Activated CD8-positive, alpha-beta memory T cell treated with anti-CD3 and anti-CD28 coated beads, Interleukin-2, amount 10 ng/mL, durations not matched to agents 7 days and 5 days (primary cell): ENCODE data around the gene LAMA3. TPM values are rescaled to one million over a fixed set of nuclear protein-coding genes. Genes with fewer than 3 reads are reported as not detected.

Experiments
- ATAC-seq: fragments of 150-1000 bp; cut with Tn5 transposase; one replicate; pipeline ENCODE4 v1.10.0; 2021; ENCODE audit warnings: moderate library complexity
- CTCF ChIA-PET: fragments of 350-600 bp; sonication (Branson Sonifier 250); formaldehyde crosslinking; loops from one replicate; lab custom pipeline; 2021; ENCODE audit warnings: antibody characterized with exemption; lab: Charles Lee
- DNase-seq: peaks from one replicate; pipeline ENCODE4 v3.0.0-alpha.2; 2020
- H3K27ac Mint-ChIP-seq: one replicate; pipeline ENCODE4 v1.8.0; 2021; ENCODE audit warnings: mild to moderate bottlenecking, mixed read lengths
- H3K27me3 Mint-ChIP-seq: one replicate; pipeline ENCODE4 v1.8.0; 2021; ENCODE audit warnings: mixed read lengths
- H3K36me3 Mint-ChIP-seq: one replicate; pipeline ENCODE4 v1.8.0; 2021; ENCODE audit warnings: mild to moderate bottlenecking, mixed read lengths
- H3K4me1 Mint-ChIP-seq: one replicate; pipeline ENCODE4 v1.8.0; 2021; ENCODE audit warnings: mixed read lengths
- H3K4me3 Mint-ChIP-seq: one replicate; pipeline ENCODE4 v1.8.0; 2021; ENCODE audit warnings: mild to moderate bottlenecking, moderate library complexity, mixed read lengths
- H3K9me3 Mint-ChIP-seq: one replicate; pipeline ENCODE4 v1.8.0; 2022; ENCODE audit warnings: low read depth, mixed read lengths
- total RNA-seq, 2 experiments: library from RNA; stranded (reverse); gene quantifications; one replicate each; pipeline ENCODE4 v1.2.3, GENCODE V29; 2021

LAMA3 gene
- total RNA-seq, 2 experiments from 2014 or later = 0.23 TPM; not detected in 1

- ATAC-seq = no peak
- H3K27me3 Mint-ChIP-seq = peaks cover 2% of the 10 kb centered on the region
- H3K4me1 Mint-ChIP-seq = peaks cover 14% of the 10 kb centered on the region
- no peak overlapping the region for H3K27ac Mint-ChIP-seq
- H3K36me3 Mint-ChIP-seq = peaks cover 2% of the 10 kb centered on the region
- H3K9me3 Mint-ChIP-seq = no peaks in the 10 kb centered on the region
- CTCF ChIA-PET = interaction anchor here (2.1 kb wide), 1 partner anchor 10 kb away, joined by 7 read pairs; no protein-coding TSS in a partner anchor
- no peak for DNase-seq
- H3K4me3 Mint-ChIP-seq = no peak overlapping the region
Measured at GRCh38 chr18:23881778-23882177, 192.5 kb downstream of the LAMA3 start.

- ATAC-seq = no peak
- Mint-ChIP-seq H3K4me3 (no peak overlapping the region), H3K9me3 (no peaks in the 10 kb centered on the region), H3K4me1 (peaks cover 18% of the 10 kb centered on the region), H3K36me3 (peaks cover 3% of the 10 kb centered on the region), H3K27ac (no peak overlapping the region), H3K27me3 (peaks cover 2% of the 10 kb centered on the region)
- DNase-seq = no peak
- CTCF ChIA-PET = interaction anchor here (0.7 kb wide), 1 partner anchor 86 kb away, joined by 3 read pairs; no protein-coding TSS in a partner anchor
Measured at GRCh38 chr18:23882616-23883276, 193.5 kb downstream of the LAMA3 start.

GRCh38 chr18:23883277-23883790 is 194.1 kb downstream of the LAMA3 start:
- no peaks in the 10 kb centered on the region for H3K9me3 Mint-ChIP-seq
- peaks cover 3% of the 10 kb centered on the region for H3K36me3 Mint-ChIP-seq
- H3K4me3 Mint-ChIP-seq = no peak overlapping the region
- DNase-seq = no peak
- peaks cover 2% of the 10 kb centered on the region for H3K27me3 Mint-ChIP-seq
- H3K27ac Mint-ChIP-seq = no peak overlapping the region
- CTCF ChIA-PET = no interaction called here
- no peak for ATAC-seq
- peaks cover 18% of the 10 kb centered on the region for H3K4me1 Mint-ChIP-seq

DNA sequence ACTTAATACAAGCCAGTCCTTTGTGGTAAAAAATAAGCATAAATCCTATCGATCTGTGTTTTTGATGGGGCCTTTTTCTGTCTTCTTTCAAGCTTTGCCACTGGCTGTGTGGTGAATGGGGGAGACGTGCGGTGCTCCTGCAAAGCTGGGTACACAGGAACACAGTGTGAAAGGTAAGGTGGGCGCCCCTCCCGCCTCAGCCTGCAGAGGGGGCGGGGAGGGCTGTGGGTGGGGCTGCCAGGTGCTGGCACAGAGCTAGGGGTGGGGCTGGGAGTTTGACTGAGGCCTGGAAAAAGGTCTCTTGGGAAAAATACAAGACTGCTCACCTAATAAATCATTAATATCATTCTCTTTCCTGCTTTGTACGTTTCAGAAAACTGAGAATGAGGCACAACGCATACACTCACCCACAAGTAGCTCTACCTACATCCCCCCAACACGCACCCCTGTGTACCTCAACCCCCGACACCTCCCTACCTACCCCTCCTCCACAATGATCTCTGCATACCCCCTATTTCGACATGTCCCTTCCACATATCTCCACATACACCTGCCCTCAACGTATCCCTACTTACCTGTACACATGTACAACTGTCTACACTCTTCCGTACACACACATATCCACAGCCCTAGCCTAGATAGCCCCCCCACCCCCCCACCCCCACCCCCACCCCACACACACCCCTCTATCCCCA is 195.6 kb downstream of the LAMA3 start:
- Mint-ChIP-seq H3K27ac (no peak overlapping the region), H3K36me3 (peaks cover 3% of the 10 kb centered on the region), H3K9me3 (no peaks in the 10 kb centered on the region), H3K4me3 (no peak overlapping the region), H3K27me3 (no peaks in the 10 kb centered on the region), H3K4me1 (peaks cover 18% of the 10 kb centered on the region)
- CTCF ChIA-PET = interaction anchor here (0.9 to 1.2 kb wide), 3 partner anchors 8 to 35 kb away, joined by 3 to 4 read pairs (median 3); no protein-coding TSS in a partner anchor
- DNase-seq (no peak), ATAC-seq (no peak)

DNA sequence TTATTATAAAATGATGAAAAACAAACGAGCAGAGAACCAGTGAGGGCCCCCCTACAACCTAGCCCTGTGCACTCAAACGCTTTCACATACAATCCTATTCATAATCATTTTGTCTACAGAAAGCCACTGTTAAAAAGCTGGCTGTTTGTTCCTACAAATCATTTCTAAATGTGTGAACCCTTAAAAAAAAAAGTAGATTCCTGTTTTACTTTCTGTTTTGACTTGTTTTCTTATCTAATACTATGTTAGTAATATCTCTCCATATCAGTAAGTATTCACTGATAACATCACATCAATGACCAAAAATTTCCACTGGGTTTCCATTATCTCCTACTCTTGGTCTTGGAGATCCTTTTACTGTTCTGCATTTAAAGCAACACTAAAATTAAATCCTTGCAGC is 196.5 kb downstream of the LAMA3 start:
- H3K27ac Mint-ChIP-seq = peak overlapping the region; percentile 73
- ATAC-seq = peak; percentile 84
- DNase-seq = no peak
- H3K27me3 Mint-ChIP-seq = no peaks in the 10 kb centered on the region
- peaks cover 18% of the 10 kb centered on the region for H3K4me1 Mint-ChIP-seq
- CTCF ChIA-PET = interaction anchor here (0.7 to 1.2 kb wide), 5 partner anchors 9 to 42 kb away, joined by 3 to 4 read pairs (median 3); no protein-coding TSS in a partner anchor
- no peaks in the 10 kb centered on the region for H3K9me3 Mint-ChIP-seq
- H3K4me3 Mint-ChIP-seq = peak overlapping the region; percentile 17
- H3K36me3 Mint-ChIP-seq = peaks cover 3% of the 10 kb centered on the region

DNA sequence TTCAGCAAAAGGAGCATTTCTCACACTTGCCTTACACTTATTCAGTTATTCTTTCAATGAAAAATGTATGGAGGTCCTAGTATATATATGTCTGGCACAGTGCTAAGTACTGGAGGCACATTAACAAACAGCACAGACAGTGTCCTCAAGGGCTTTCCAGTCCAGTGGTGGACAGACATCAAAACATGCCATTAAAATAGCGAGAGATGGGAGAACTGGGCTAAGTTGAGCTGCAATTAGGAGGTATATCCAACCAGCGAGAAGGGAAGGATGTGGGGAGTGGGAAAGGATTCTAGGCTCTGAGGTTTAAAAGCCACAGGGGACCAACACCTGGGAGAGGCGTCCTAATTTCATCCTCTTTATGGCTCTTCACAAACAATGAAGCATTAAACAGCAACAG is 197.8 kb downstream of the LAMA3 start:
- no peak for DNase-seq
- H3K4me3 Mint-ChIP-seq = no peak overlapping the region
- no peaks in the 10 kb centered on the region for H3K27me3 Mint-ChIP-seq
- H3K36me3 Mint-ChIP-seq = peaks cover 3% of the 10 kb centered on the region
- ATAC-seq = no peak
- H3K27ac Mint-ChIP-seq = no peak overlapping the region
- CTCF ChIA-PET = no interaction called here
- H3K4me1 Mint-ChIP-seq = peaks cover 18% of the 10 kb centered on the region
- H3K9me3 Mint-ChIP-seq = no peaks in the 10 kb centered on the region

DNA sequence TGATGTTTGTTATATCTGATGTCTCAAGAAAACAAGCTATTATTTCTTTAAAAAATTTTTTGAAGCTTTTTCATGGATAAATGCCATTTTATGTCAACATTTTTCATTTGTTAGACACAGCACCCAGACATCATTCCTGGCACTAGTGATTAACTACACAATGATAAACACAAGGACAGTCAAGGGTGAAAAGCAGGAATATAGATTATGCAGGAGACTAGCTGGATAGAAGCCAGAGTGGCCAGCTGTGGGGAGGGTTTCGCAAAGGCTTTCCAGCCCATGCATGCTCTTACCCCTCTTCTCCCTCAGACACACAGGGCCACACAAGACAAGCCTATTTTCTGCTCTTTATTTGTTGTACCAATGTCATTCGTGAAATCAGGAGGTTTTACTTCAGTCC is 198.2 kb downstream of the LAMA3 start:
- H3K4me1 Mint-ChIP-seq = peaks cover 18% of the 10 kb centered on the region
- H3K27me3 Mint-ChIP-seq = no peaks in the 10 kb centered on the region
- no peak overlapping the region for H3K27ac Mint-ChIP-seq
- DNase-seq = no peak
- H3K9me3 Mint-ChIP-seq = no peaks in the 10 kb centered on the region
- no peak overlapping the region for H3K4me3 Mint-ChIP-seq
- ATAC-seq = no peak
- CTCF ChIA-PET = no interaction called here
- H3K36me3 Mint-ChIP-seq = peaks cover 3% of the 10 kb centered on the region

DNA sequence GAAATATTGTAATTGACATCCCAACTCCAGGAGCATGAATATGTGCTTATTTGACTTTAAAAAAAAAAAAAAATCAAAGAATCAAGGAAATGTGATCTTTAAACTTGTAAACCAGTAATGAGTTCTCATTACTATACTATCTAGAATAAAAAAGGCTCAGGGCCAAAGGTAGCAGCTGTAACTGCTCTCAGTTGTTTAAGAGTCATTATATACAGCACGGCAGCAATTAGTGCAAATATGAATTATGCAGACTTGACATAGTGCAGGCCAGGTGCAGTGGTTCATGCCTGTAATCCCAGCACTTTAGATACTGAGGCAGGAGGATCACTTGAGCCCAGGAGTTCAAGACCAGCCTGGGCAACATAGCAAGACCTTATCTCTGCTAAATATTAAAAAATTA is 199.6 kb downstream of the LAMA3 start:
- Mint-ChIP-seq H3K27me3 (no peaks in the 10 kb centered on the region), H3K36me3 (peaks cover 3% of the 10 kb centered on the region), H3K4me1 (peaks cover 18% of the 10 kb centered on the region), H3K9me3 (no peaks in the 10 kb centered on the region), H3K27ac (no peak overlapping the region), H3K4me3 (no peak overlapping the region)
- CTCF ChIA-PET = no interaction called here
- ATAC-seq = no peak
- no peak for DNase-seq

DNA sequence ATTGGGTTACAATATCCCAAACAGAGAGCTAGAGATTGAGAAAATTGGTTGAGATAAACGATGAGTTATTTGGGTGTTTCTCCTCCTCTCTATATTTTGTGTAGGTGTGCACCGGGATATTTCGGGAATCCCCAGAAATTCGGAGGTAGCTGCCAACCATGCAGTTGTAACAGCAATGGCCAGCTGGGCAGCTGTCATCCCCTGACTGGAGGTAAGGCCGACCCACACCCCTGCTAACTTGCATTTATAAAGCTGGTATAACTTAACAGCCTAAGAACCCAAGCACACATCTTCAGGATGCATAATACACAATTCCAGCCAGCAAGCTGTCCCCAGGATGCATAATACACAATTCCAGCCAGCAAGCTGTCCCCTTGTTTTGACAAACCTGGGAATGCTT is 200.7 kb downstream of the LAMA3 start:
- CTCF ChIA-PET = no interaction called here
- no peak overlapping the region for H3K27ac Mint-ChIP-seq

GRCh38 chr18:23890589-23890988 is 201.3 kb downstream of the LAMA3 start:
- Mint-ChIP-seq H3K27me3 (peaks cover under 1% of the 10 kb centered on the region), H3K9me3 (no peaks in the 10 kb centered on the region), H3K4me3 (no peak overlapping the region), H3K4me1 (peaks cover 12% of the 10 kb centered on the region), H3K36me3 (peaks cover 3% of the 10 kb centered on the region), H3K27ac (no peak overlapping the region)
- ATAC-seq (no peak), DNase-seq (no peak)
- CTCF ChIA-PET = no interaction called here

More for the DNA sequence above, 200.7 kb downstream of the LAMA3 start:
- no peak for DNase-seq
- peaks cover 3% of the 10 kb centered on the region for H3K36me3 Mint-ChIP-seq
- no peak for ATAC-seq
- no peaks in the 10 kb centered on the region for H3K9me3 Mint-ChIP-seq
- peaks cover 17% of the 10 kb centered on the region for H3K4me1 Mint-ChIP-seq
- H3K4me3 Mint-ChIP-seq = no peak overlapping the region
- H3K27me3 Mint-ChIP-seq = no peaks in the 10 kb centered on the region

GRCh38 chr18:23893653-23894052 is 204.4 kb downstream of the LAMA3 start:
- Mint-ChIP-seq H3K36me3 (no peaks in the 10 kb centered on the region), H3K9me3 (no peaks in the 10 kb centered on the region)
- CTCF ChIA-PET = no interaction called here

GRCh38 chr18:23894661-23895175 is 205.5 kb downstream of the LAMA3 start:
- Mint-ChIP-seq H3K9me3 (no peaks in the 10 kb centered on the region), H3K27ac (no peak overlapping the region), H3K36me3 (no peaks in the 10 kb centered on the region), H3K4me1 (no peaks in the 10 kb centered on the region), H3K27me3 (peaks cover 16% of the 10 kb centered on the region), H3K4me3 (no peak overlapping the region)
- no peak for ATAC-seq
- CTCF ChIA-PET = no interaction called here
- DNase-seq = no peak

More at GRCh38 chr18:23893653-23894052, 204.4 kb downstream of the LAMA3 start:
- Mint-ChIP-seq H3K4me1 (no peaks in the 10 kb centered on the region), H3K27ac (no peak overlapping the region), H3K4me3 (no peak overlapping the region), H3K27me3 (peaks cover 16% of the 10 kb centered on the region)
- DNase-seq (no peak), ATAC-seq (no peak)

GRCh38 chr18:23897291-23897690 is 208.0 kb downstream of the LAMA3 start:
- H3K27ac Mint-ChIP-seq = no peak overlapping the region
- ATAC-seq (no peak), DNase-seq (no peak)
- H3K9me3 Mint-ChIP-seq = no peaks in the 10 kb centered on the region
- CTCF ChIA-PET = interaction anchor here (1.0 to 1.1 kb wide), 2 partner anchors 8 to 22 kb away, joined by 3 read pairs; no protein-coding TSS in a partner anchor
- H3K4me1 Mint-ChIP-seq = peaks cover 9% of the 10 kb centered on the region
- no peak overlapping the region for H3K4me3 Mint-ChIP-seq
- H3K36me3 Mint-ChIP-seq = no peaks in the 10 kb centered on the region
- H3K27me3 Mint-ChIP-seq = peaks cover 21% of the 10 kb centered on the region
